Measurements from ENCODE around the gene STEAP2.

- TF ChIP-seq, protein P1, sequence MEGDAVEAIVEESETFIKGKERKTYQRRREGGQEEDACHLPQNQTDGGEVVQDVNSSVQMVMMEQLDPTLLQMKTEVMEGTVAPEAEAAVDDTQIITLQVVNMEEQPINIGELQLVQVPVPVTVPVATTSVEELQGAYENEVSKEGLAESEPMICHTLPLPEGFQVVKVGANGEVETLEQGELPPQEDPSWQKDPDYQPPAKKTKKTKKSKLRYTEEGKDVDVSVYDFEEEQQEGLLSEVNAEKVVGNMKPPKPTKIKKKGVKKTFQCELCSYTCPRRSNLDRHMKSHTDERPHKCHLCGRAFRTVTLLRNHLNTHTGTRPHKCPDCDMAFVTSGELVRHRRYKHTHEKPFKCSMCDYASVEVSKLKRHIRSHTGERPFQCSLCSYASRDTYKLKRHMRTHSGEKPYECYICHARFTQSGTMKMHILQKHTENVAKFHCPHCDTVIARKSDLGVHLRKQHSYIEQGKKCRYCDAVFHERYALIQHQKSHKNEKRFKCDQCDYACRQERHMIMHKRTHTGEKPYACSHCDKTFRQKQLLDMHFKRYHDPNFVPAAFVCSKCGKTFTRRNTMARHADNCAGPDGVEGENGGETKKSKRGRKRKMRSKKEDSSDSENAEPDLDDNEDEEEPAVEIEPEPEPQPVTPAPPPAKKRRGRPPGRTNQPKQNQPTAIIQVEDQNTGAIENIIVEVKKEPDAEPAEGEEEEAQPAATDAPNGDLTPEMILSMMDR (IDR thresholded peaks at IDR 0.05; ENCODE audit: low read depth, low read length, poor library complexity, severe bottlenecking): no peak
- TF ChIP-seq EZH2phosphoT487 (IDR thresholded peaks at IDR 0.05; ENCODE audit: borderline replicate concordance, low read length): no peak
These were observed 39.2 kb downstream of the STEAP2 start for GRCh38 chr7:90250601-90251303.
